ENCODE data around the gene WNK2.

The WNK2 gene

DNA sequence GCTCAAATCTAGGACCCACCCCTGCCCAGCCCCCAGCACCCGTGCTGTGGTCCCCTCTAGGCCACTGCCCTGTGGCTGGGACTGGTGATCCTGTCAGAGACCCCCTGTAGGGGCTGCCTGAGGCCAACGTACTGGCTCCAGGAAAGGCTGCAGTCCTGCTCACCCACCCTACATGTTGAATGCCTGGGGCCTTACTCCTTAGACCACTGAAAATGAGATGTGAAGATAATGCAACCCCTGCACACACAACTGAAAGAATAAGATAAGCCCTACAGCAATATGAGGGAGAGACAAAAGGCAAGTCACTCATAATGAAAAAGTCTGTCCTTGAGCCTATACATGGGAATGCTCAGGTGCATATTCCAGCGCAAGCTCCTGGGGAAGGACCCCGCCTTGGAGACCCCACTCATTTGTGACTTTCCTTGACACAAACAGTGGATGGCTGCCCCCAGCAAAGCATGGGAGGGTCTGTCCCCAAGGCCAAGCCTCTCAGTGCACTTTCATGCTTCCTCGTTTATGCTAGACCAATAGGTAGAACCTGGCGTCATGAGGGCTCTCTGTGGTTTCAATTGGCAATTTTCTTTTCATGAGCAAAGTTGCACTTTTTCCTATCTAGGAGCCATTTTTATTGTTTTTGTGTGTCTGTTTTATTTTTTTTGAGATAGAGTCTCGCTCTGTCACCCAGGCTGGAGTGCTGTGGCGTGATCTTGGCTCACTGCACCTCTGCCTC lies 12.5 kb upstream of the WNK2 start:
- Mint-ChIP-seq H3K36me3 (no peaks in the 10 kb centered on the region), H3K27me3 (peaks cover 0 to 21% of the 10 kb centered on the region in 2 donors), H3K9me3 (no peaks in the 10 kb centered on the region), H3K4me3 (no peak overlapping the region), H3K27ac (peak overlapping the region; percentile 47), H3K4me1 (no peaks in the 10 kb centered on the region)
- ATAC-seq (replicated peaks) (no peak), DNase-seq (no peak)

DNA sequence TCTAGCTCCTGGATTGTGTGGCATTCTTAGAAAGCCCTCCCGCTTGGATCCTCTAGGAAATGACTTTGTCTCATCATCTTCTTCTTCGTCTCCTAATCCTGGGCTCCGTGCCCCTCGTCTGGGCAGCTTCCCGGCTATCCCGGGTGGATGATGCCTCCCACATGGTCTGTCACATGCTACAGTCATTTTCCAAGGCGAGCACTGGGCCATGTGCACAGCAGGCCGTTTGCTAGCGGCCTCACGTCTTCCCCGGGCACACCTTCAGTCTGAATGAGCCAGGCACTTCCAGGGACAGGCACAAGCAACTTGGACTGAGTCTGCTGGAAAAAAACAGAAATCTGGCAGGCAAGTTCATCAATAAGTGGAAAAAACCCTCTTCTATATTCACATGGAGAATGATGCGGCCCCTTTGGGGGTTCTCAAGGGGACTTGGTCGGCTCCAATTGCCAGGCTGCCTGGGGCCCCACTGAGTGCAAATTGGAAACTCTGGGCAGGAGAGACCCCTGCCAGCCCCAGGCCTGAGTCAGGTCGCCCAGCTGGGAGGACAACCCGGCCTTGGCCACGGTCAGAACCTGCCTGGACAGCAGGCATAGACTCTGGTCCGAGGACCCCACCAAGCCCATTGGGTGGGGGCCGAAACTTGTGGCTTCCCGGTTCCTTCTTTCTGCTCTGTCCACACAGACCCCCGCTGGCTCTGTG lies 11.1 kb upstream of the WNK2 start:
- no peaks in the 10 kb centered on the region for H3K36me3 Mint-ChIP-seq
- no peak for DNase-seq
- H3K27ac Mint-ChIP-seq = no peak overlapping the region
- no peaks in the 10 kb centered on the region for H3K9me3 Mint-ChIP-seq
- no peak for ATAC-seq (replicated peaks)
- peaks cover 0 to 23% of the 10 kb centered on the region in 2 donors for H3K27me3 Mint-ChIP-seq
- H3K4me1 Mint-ChIP-seq = no peaks in the 10 kb centered on the region
- H3K4me3 Mint-ChIP-seq = no peak overlapping the region

DNA sequence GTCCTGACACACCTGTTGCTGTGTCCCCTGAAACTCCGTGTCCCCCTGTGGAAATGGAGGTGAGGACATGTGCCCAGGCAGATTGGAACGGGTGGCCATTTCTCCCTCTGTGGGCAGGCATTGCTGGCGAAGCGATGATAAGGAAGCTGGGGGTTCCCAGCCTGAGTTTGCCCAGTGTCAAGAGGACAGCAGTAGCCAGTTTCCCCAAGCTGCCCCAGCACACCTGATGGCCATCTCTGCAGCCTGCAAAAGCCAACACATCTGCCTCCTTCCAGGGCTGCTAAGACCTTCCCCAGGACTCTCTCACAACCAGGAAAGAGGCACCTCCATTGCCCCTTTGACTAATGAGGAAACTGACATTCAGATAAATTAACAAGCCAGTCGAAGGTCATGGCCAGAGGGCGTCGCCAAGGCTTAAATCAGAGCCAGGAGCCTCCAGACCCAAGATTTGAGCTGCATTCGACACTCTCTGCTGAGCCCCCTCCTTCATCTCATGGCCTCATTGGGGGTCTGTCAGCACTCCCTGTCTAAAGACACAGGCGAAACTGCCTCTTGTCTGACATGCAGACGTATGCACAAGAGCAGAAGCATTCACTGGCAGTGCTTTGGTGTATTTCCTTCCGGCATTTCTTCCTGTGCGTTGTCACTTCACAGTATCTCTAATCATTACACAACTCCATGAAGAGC lies 10.4 kb upstream of the WNK2 start:
- DNase-seq = no peak
- H3K27me3 Mint-ChIP-seq = peaks cover under 1 to 29% of the 10 kb centered on the region in 2 donors
- H3K4me3 Mint-ChIP-seq = no peak overlapping the region
- peak overlapping the region; percentile 42 for H3K27ac Mint-ChIP-seq
- H3K36me3 Mint-ChIP-seq = no peaks in the 10 kb centered on the region
- no peaks in the 10 kb centered on the region for H3K9me3 Mint-ChIP-seq
- ATAC-seq (replicated peaks) = no peak
- H3K4me1 Mint-ChIP-seq = no peaks in the 10 kb centered on the region

DNA sequence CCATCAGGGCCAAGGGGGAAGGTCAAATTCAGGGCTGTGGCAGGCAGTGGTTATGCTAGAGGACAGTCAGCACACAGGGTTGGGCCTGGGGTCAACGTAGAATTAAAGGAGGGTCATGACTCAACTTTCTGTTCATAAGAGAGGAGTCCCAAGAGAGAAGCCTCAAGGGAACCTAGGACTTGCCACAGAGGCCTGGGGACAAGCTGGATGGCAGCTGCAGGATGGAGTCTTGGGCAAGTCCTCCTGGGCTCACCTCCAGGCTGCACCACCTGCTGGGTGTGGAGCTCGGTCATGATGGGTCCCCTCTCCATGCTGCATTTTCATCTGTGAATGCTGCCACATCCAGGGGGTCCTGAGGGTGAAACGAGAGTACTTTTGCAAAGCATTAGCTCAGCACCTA lies 9.0 kb upstream of the WNK2 start:
- Mint-ChIP-seq H3K4me3 (no peak overlapping the region), H3K27me3 (peaks cover 13 to 41% of the 10 kb centered on the region in 2 donors), H3K27ac (no peak overlapping the region), H3K4me1 (no peaks in the 10 kb centered on the region), H3K36me3 (no peaks in the 10 kb centered on the region), H3K9me3 (no peaks in the 10 kb centered on the region)
- DNase-seq = no peak
- no peak for ATAC-seq (replicated peaks)

DNA sequence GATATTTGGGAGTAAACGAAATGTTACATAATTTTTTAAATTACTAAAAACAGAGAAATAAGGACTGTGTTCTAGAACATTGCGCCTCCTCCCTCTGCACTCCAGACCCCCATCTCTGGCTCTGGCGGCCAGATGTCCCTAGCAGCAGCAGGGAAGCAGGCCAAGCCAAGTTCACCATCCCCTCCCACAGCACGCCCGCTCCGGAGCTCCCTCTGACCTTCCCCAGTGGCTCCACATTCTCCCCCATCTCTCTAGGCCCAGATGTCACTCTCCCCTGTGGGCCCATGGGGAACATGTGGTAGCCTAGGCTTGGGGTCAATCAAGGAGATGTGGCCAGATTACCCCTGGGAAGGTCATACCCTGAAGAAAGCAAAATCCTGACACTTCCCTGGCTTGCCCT lies 6.3 kb upstream of the WNK2 start:
- Mint-ChIP-seq H3K4me1 (no peaks in the 10 kb centered on the region), H3K36me3 (no peaks in the 10 kb centered on the region), H3K27ac (no peak overlapping the region), H3K4me3 (no peak overlapping the region), H3K27me3 (peaks cover 31 to 51% of the 10 kb centered on the region in 2 donors), H3K9me3 (no peaks in the 10 kb centered on the region)
- DNase-seq = no peak
- ATAC-seq (replicated peaks) = no peak

DNA sequence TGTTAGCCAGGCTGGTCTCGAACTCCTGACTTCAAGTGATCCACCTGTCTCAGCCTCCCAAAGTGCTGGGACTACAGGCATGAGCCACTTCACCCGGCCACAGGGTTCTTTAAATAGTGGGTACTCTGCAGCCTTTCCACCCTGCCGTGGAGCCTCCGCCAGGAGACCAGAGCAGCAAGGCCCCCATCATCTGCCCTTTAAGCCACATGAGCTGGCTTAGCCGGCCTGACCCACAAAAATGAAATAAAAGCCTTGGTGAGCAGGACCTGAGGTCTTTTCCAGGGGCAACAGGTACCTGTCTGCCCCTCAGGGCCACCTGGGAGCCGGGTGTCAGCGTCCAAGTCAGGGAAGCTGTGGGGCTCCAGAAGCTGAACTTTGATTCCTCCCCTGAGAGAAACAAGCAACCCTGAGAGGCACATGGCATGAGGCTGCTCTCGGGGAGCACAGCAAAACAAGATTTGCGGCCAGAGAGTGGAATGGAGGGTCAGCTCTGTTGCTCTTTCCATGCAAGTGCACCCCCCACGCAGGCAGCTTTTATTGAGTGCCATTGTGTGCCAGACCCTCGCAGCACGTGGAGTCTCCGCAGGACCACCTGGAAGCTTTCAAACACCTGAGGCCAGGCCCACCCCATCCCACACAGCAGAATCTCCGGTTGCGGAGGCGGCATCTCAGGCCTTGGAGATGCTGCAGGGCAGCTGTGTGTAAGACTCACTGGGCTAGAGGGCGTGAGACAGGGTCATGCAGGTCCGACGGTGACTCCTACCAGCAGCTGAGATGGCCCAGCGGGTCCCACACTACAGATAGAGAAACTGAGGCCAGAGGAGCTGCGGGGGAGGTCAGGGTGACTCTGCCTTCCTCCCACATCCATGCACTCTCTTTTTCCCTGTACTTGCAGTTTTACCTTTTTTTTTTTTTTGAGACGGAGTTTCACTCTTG lies 4.8 kb upstream of the WNK2 start:
- ATAC-seq (replicated peaks) = no peak
- DNase-seq = no peak
- peaks cover 40 to 50% of the 10 kb centered on the region in 2 donors for H3K27me3 Mint-ChIP-seq
- H3K4me3 Mint-ChIP-seq = no peak overlapping the region
- no peaks in the 10 kb centered on the region for H3K9me3 Mint-ChIP-seq
- H3K4me1 Mint-ChIP-seq = peaks cover 4 to 8% of the 10 kb centered on the region in 2 donors
- no peaks in the 10 kb centered on the region for H3K36me3 Mint-ChIP-seq
- no peak overlapping the region for H3K27ac Mint-ChIP-seq

DNA sequence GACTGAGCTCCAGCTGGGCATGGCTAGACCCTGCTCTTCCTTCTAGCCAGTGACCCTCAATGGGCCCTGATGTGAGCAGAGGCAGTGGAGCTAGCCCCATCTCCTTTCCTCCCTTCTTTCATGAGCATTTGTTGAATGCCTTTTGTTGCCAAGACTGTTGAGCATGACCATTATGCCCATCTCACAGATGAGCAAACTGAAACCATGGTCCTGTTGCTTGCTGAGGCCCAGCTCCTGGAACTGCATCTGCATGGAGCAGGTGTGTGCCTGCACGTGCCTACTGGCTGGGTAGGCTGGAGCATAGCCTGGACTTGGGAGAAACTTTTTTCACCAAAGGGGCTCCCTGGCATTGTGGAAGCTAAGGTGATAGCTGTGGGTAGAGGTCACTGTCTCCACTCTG lies 3.0 kb upstream of the WNK2 start:
- Mint-ChIP-seq H3K27me3 (peaks cover 46 to 61% of the 10 kb centered on the region in 2 donors), H3K9me3 (no peaks in the 10 kb centered on the region), H3K4me3 (no peak overlapping the region), H3K27ac (no peak overlapping the region), H3K4me1 (peaks cover 6 to 8% of the 10 kb centered on the region in 2 donors), H3K36me3 (no peaks in the 10 kb centered on the region)
- DNase-seq (no peak), ATAC-seq (replicated peaks) (no peak)

DNA sequence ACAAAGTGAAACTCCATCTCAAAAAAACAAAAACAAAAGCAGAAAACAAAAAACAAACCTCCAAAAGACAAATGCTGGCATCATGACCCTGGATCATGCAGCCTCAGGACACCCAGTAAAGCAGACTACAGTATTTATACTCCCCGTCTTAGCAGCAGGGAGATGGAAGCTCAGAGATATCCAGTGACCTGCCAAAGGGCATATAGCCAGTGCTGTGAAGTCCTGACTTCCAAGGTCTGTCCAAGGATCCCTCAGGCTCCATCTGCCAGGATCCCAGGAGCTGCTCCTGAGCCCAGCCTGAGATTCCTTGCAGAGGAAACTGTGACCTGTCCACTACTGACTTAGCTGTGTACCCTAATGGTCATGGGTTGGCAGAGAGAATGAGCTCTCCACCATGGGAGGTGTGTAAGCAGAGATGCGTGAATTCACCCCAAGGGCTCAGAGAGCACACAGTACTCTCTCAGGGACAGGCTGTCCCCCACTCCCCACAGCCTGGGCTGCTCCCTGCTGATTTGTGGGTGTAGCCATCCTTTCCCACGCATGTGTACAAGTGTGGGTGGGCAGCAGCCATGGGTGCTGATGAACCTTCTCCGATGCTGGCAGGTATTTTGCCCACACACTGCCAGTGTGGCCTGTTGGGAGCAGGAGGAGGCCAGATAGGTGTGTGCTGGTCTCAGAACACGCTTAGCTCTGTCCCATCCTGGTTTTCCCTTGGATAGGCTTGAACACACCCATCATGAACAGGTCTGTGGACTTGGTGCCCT lies 2.1 kb upstream of the WNK2 start:
- no peak overlapping the region for H3K27ac Mint-ChIP-seq
- no peak overlapping the region for H3K4me3 Mint-ChIP-seq
- ATAC-seq (replicated peaks) = no peak
- no peaks in the 10 kb centered on the region for H3K9me3 Mint-ChIP-seq
- no peaks in the 10 kb centered on the region for H3K36me3 Mint-ChIP-seq
- H3K4me1 Mint-ChIP-seq = peaks cover 6 to 8% of the 10 kb centered on the region in 2 donors
- DNase-seq = no peak
- peaks cover 52 to 70% of the 10 kb centered on the region in 2 donors for H3K27me3 Mint-ChIP-seq

DNA sequence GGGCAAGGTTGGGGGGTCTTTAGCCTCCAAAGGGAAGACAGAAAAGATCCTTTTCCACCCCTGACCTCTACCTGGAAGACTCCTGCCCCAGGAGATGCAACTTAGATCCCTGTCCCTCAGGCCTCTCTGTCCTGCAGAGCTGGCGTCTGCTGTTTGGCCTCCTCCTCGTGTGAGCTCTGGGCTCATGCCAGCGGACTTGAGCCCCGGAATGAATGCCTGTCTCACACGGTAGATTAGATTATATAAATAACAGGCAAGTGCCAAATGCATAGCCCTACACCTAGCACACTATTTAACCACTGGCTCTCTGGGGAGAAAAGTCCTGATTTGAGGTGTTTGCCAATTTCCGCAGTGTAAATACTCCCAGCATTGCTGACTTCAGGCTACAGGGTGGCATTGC lies 1.4 kb upstream of the WNK2 start:
- Mint-ChIP-seq H3K27me3 (peaks cover 56 to 77% of the 10 kb centered on the region in 2 donors), H3K4me3 (no peak overlapping the region), H3K4me1 (peaks cover 6 to 8% of the 10 kb centered on the region in 2 donors), H3K27ac (no peak overlapping the region), H3K36me3 (no peaks in the 10 kb centered on the region), H3K9me3 (no peaks in the 10 kb centered on the region)
- no peak for ATAC-seq (replicated peaks)
- no peak for DNase-seq

DNA sequence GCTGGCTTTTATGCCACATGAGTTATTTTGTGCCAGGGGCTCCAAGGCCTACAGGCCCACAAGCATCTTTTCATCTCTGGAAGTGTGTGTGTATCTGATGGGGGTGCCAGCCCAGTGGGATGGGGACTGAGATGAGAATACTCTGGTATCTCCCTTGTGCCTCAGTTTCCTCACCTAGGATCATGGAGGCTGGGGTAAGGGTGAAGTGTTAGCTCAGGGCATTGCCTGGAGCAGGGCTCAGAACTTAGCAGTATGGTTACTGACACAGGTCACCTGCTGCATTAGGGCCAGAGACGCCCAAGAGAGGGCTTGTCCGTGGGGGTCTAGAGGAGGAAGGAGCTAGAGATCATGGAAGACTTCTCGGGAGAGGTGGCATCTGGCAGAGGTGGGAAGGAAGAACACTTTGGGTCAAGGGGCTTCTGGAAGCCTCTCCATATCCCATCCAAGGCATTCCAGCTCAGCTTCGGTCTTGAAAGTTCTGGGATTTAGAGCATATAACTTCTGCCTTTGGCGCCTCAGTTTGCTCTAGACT lies 742 bp upstream of the WNK2 start:
- Mint-ChIP-seq H3K27me3 (peaks cover 58 to 75% of the 10 kb centered on the region in 2 donors), H3K4me3 (peak overlapping the region; percentile 72 to 77)
- ATAC-seq (replicated peaks) = no peak

DNA sequence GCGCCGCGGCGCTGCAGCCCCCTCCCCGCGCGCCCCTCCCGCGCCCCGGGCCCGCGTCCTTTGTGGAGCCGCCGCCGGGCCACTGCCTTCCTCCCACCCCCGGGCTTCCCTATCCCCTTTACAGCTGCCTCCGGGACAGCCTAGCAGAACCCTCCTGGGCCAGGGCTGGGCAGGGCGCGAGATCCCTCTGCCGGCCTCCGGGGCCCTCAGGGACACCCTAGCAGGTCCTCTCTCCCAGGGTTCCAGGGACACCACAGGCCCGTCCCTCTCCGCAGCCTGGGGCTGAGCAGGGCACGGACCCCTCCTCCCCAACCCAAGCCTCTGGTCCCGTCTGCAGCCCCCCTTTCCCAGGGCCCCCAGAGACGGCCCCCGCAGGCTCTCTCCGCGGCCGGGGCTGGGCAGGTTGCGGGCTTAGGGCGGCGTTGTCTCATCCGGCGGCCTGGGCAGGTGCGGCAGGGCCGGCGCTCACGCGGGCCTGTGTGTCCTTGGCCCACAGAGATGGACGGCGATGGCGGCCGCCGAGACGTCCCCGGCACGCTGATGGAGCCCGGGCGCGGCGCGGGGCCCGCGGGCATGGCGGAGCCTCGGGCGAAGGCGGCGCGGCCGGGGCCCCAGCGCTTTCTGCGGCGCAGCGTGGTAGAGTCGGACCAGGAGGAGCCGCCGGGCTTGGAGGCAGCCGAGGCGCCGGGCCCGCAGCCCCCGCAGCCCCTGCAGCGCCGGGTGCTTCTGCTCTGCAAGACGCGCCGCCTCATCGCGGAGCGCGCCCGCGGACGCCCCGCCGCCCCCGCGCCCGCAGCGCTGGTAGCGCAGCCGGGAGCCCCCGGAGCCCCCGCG lies 710 bp downstream of the WNK2 start:
- ATAC-seq (replicated peaks) (peak; percentile 44 to 48), DNase-seq (no peak)
- Mint-ChIP-seq H3K4me1 (peaks cover 6 to 8% of the 10 kb centered on the region in 2 donors), H3K27ac (peak overlapping the region; percentile 44), H3K27me3 (peaks cover 54 to 64% of the 10 kb centered on the region in 2 donors), H3K4me3 (peak overlapping the region; percentile 81 to 82), H3K36me3 (no peaks in the 10 kb centered on the region), H3K9me3 (no peaks in the 10 kb centered on the region)

More for the DNA sequence above, 742 bp upstream of the WNK2 start:
- no peak for DNase-seq
- H3K36me3 Mint-ChIP-seq = no peaks in the 10 kb centered on the region
- no peaks in the 10 kb centered on the region for H3K9me3 Mint-ChIP-seq
- no peak overlapping the region for H3K27ac Mint-ChIP-seq
- peaks cover 6 to 8% of the 10 kb centered on the region in 2 donors for H3K4me1 Mint-ChIP-seq

Data from stimulated activated naive B cell treated with anti-CD40 and anti-IgM and Interleukin-4, amounts not matched to agents 10 μg/mL and 1 μg/mL and 100 μg/mL, for 72 hours (primary cell).